ENCODE results near the gene GOLGA8S.
"Not testable (repeated sequence)": the region's sequence is repeated elsewhere in the genome, so short reads cannot be mapped to it uniquely, and the experiment has no call there.

Gene GOLGA8S, protein sequence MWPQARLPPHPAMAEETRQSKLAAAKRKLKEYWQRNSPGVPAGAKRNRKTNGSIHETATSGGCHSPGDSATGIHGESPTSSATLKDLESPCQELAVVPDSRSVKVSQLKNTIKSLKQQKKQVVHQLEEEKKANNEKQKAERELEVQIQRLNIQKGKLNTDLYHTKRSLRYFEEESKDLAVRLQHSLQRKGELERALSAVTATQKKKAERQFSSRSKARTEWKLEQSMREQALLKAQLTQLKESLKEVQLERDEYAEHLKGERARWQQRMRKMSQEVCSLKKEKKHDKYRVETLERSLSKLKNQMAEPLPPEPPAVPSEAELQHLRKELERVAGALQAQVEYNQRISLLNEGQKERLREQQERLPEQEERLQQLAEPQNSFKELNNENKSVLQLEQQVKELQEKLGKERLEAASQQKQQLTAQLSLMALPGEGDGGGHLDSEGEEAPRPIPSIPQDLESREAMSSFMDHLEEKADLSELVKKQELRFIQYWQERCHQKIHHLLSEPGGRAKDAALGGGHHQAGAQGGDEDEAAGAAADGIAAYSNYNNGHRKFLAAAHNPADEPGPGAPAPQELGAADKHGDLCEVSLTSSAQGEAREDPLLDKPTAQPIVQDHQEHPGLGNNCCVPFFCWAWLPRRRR

DNA sequence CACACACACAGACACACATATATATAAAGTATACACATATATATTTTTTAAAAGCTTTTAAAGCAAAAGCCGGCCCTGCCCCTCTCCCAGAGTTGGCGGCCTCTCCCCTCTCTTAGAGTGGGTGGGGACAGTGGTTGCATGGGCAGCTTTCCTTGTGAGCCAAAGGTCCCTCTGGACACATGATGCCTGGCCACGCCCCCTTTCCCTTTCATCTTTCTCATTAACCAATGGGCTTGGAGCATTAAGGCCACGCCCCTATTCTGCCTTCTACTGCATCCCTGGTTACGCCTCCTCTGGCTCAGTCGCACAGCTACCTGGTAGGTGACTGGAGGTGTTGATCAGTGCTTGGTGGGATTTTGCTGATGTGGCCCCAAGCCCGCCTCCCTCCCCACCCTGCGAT lies at the start of gene GOLGA8S:
Gene GOLGA8S, plus strand, starts transcription at position 301 of the 400 bp plus-strand sequence. Its CDS starts 62 bp downstream, at position 363.
- DNase-seq (ENCODE audit: low spot score): not testable (repeated sequence)

DNA sequence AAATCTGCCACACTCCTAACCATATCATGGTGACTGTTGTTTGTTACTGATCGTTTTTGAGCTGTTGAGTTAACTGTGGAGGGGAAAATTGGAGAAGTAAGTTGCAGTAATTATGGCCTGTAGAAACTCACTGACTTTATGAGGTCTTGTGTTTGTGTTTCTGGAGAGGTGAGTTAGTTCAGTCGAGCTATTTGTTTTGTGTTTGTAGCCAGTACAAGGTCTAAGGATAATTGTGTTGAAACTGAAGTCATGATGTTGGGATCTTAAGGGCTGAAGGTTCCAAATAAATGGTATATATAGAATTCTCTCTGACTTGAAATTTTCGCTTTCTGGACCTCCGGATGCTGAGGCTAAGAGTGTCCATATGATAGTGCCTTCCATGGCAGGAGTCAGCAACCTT lies 49.7 kb upstream of the GOLGA8S start:
- DNase-seq (ENCODE audit: low spot score): not testable (repeated sequence)

DNA sequence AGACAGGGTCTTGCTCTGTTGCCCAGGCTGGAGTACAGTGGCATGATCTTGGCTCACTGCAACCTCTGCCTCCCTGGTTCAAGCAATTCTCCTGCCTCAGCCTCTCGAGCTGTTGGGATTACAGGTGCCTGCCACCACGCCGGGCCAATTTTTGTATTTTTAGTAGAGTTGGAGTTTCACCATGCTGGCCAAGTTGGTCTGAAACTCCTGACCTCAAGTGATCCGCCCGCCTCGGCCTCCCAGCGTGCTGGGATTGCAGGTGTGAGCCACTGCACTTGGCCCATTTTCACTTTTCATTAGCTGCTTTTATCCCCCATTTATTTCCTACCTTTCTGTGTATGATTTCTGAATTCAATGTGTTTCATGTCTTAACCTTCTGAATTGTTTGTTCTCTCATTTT lies 48.6 kb upstream of the GOLGA8S start:
- DNase-seq (ENCODE audit: low spot score): not testable (repeated sequence)

DNA sequence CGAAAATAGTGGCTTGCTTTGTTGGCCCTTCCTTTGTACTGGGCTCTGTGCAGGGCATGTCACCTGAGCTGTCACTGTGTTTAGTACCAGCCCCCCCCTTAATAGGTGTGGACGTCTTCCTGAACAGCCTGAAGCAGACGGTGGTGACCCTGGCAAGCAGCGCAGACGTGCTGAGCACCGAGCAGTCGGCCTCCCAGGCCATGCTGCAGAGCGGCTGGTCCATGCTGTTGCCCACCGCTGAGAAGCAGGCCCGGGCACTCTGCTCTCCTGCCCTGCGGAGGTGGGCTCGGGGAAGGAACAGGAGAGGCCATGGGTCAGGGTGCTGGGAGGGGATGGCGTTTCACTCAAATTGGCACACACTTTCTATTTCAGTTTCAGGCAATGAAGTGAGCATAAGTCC lies 43.3 kb upstream of the GOLGA8S start:
- DNase-seq (ENCODE audit: low spot score): not testable (repeated sequence)

DNA sequence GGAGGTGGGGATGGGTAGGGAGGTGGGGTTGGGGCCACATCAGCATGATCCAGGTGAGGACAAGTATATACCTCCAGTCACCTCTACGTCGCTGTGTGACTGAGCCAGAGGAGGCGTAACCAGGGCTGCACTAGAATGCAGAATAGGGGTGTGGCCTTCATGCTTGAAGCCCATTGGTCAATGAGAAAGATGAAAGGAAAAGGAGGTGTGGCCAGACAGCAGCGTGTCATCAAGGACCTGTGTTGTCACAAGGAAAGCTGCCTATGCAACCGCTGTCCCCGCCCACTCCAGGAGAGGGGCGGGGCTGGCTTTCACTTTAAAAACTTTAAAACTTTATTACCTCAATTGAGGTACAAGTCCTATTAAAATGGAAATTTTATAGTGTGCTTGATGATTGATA lies 20.5 kb upstream of the GOLGA8S start, which contains the start of gene GOLGA6L26:
Gene GOLGA6L26, minus strand, starts transcription at position 101 of the 400 bp plus-strand sequence. Its CDS starts 61 bp downstream, at position 40.
- DNase-seq (ENCODE audit: low spot score): not testable (repeated sequence)

DNA sequence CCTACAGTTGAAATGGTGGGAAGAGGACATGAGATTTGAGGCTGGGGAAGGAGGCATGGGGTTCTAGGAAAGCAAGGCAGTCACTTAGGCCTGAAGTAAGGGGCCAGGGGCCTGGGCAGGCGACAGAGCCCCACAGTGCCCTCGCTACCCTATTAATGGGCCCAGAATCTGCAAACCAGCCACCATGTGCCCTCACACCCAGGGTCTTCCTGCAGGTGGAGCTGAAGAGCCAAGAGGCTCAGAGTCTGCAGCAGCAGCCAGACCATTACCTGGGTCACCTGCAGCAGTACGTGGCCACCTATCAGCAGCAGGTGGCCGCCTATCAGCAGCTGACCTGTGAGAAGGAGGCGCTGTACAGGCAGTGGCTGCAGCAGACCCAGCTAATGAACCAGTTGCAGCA lies 8.1 kb downstream of the GOLGA8S start:
- not testable (repeated sequence) for DNase-seq (ENCODE audit: low spot score)

DNA sequence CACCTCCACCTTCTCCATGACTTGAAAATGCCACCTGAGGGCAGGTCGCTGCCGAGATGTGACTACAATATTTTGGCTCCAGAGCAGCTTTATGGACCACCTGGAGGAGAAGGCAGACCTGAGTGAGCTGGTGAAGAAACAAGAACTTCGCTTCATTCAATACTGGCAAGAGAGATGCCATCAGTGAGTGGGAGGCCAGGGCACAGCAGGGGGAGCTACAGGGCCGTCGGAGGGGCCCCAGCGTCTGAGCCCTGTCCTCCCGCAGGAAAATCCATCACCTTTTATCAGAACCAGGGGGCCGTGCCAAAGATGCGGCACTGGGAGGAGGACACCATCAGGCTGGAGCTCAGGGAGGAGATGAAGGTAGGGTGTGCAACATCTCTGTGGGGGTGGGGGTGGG lies 9.7 kb downstream of the GOLGA8S start:
- DNase-seq (ENCODE audit: low spot score): not testable (repeated sequence)

DNA sequence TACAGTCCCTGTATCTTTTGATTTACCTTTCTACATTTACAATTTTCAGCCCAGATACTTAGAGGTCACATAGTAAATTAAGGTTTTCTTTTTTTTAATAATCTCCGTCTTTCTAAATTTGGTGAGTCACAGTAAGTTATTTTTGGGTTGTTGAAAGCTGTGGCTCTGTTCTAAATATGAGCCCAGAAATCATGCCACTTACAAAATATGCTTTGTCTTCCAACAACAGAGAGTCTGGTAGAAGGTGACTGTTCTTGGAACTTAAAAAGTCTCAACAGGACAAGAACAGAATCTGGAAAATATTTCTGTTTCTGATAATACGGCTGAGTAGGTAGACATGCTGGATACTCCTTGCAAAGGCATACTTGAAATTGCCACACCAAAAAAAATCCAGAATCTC lies 16.0 kb downstream of the GOLGA8S start:
- DNase-seq (ENCODE audit: low spot score): no peak

DNA sequence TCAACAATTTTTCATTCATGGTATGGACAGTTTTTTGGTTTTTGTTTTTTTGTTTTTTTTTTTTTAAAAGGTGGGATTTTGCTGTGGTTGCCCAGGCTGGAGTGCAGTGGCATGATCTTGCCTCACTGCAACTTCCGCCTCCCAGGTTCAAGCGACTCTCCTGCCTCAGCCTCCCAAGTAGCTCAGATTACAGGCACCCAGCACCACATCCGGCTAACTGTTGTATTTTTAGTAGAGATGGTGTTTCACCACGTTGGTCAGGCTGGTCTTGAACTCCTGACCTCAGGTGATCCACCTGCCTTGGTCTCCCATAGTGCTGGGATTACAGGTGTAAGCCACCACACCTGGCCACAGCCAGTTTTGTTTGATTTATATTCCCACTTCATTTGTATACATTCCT lies 16.6 kb downstream of the GOLGA8S start:
- DNase-seq (ENCODE audit: low spot score): not testable (repeated sequence)

DNA sequence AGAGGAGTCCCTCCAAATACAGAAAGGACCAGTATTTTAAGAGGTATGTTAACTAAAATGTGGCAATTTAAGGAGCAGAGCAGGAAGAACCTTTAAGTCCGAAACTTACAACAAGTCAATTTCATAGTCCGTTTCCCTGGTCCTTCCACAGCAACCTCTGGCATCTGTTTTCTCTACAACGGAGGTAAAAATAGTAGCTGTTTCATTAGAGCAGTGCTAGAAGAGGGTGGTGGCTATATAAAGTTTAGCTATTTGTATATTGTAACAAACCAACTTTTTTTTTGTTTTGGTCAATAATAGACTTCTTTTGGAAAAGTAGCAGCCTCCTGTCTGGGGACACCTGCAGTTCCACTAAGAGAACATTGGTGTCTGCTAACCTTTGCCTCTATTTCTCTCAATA lies 17.3 kb downstream of the GOLGA8S start:
- DNase-seq (ENCODE audit: low spot score): not testable (repeated sequence)

DNA sequence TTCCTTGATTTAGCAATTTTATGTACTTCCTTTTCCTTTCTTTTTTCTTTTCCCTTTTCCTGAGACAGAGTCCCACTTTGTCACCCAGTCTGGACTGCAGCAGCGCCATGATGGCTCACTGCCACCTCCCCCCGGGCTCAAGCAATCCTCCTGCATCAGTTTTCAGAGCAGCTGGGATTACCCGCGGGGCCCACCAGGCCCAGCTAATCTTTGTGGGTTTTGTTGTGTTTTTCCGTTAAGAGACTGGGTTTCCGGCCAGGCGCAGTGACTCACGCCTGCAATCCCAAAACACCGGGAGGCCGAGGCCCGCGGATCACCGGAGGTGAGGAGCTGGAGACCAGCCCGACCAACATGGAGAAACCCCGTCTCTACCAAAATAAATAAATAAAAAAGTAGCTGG lies 17.7 kb downstream of the GOLGA8S start:
- no peak for DNase-seq (ENCODE audit: low spot score)

DNA sequence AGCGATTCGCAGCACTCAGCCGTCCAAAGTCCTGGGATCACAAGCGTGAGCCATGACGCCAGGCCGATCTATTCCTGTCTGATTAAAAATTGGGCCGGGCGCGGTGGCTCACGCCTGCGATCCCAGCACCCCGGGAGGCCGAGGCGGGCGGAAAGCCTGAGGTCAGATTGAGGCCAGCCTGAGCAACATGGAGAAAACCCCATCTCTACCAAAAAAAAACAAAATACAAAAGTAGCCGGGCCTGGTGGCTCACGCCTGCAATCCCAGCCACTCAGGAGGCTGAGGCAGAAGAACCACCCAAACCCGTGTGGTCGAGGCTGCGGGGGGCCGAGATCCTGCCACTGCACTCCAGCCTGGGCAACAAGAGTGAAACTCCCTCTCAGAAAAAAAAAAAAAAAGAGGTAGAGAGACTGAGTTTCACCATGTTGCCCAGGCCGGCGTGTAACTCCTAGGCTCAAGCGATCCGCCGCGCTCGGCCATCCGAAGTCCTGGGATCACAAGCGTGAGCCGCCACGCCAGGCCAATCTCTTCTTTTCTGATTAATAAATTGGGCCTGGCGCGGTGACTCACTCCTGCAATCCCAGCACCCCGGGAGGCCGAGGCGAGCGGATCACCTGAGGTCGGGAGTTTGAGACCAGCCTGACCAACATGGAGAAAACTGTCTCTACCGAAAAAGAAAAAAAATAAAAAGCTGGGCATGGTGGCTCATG lies 18.5 kb downstream of the GOLGA8S start:
- not testable (repeated sequence) for DNase-seq (ENCODE audit: low spot score)

DNA sequence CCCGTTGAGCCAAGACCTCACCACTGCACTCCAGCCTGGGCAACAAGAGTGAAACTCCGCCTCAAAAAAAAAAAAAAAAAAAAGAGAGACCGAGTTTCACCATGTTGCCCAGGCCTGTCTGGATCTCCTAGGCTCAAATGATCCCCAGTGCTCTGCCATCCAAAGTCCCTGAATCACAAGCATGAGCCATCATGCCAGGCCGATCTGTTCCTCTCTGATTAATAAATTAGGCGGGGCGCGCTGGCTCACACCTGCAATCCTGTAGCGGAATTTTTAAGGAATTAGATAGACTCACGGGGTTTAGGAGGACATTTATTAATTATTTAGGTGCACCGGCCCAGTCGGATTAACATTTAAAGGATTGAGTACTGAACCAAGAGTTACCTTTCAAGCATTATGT lies 19.7 kb downstream of the GOLGA8S start:
- not testable (repeated sequence) for DNase-seq (ENCODE audit: low spot score)

DNA sequence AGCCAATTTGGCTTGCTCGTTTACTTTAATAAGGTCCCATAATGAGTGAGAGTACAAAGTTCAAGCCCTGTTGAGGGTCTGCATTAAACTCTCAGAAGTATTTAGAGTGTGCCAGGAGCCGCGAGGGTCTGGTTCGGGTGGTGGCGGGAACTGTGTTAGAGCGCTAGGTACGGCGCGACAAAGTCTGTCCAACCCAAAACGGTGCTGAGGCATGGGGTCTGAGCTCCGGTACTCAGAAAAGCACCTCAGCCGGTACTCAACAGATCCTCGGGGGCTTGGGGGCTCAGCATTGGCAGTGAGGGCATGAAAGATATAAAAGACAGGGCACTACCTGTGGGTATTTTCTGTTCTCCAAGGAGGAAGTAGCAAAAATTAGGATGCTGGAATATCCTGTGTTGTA lies 24.4 kb downstream of the GOLGA8S start:
- DNase-seq (ENCODE audit: low spot score): not testable (repeated sequence)

DNA sequence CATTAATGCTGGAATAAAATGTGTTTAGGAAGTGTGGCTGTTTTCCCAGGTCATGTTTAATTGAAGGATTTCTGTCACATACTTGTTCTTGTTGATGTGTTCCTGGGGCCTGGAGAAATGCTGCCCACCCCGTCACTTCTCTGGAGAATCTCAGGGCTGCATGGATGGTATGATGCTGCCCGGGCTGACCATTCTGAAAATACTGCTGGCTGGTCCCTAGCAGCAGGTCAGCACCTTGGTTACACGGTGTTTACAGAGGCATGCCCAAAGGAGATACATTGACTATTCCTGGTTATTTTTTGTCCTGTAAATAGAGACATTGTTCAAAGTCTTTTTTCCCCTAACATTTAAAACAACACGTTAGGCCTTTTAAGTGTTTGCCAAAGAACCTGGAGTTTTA lies 26.2 kb downstream of the GOLGA8S start:
- not testable (repeated sequence) for DNase-seq (ENCODE audit: low spot score)

DNA sequence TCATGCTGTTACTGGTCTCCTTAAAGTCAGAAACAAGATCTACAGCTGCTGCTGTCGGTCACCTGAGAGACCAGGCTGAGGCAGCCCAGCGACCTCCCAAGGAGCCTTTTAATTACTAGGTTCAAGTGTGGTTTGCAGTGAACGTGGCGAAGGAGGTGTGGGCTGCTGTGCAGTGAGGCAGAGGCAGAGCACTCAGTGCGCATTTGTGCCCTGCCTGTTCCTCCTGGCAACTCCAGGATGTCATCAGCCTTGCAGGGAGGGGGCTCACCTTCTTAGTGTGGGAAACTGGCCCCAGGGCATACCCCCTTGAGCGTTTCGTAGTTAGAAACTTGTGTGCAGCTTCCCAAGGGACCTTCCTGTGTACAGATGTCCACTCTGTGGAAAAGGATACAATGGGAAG lies 26.6 kb downstream of the GOLGA8S start:
- not testable (repeated sequence) for DNase-seq (ENCODE audit: low spot score)

DNA sequence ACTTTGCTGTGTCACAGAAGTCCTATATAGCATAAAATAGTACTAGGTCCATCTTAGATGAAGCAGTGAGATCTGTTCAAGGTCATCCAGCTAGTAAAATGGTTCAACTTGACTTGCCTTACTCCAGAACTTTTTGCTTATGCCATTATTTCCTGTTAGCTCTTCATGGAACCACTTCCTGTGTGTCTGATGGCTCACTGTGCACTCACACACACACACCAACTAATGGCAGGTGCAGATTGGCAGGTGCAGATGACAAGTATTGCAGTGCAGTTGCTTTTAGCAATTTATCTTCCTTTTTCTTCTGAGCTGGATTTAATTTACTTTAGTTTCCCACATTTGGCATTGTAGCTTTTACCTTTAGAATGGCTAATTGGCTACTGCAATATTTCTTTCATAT lies 29.8 kb downstream of the GOLGA8S start:
- DNase-seq (ENCODE audit: low spot score): no peak

DNA sequence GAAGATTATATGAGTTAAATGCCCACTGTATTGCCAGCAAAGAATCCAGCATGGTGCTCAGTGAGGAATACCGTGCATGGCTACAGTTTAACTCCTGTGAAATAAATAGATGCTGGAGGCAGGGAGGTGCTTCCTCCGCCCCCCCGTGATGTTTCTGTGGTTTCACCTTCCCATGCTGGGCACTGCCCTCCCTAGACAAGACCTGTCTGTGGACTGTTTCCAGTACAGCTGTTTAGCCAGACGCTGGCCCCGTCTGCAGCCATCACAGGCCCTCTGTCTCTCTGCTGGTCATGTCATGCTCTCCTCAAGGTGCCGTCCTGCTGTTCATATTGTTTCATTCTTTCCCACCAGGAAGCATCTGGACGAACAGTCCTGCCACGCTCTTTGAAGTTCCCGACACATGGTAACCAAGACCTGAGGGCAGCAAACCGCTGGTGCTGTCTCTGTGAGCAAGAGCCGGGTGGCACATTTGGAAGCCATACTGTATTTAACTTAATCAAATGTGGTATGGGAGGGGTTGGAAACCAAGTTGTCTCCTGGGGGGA lies 31.4 kb downstream of the GOLGA8S start:
- DNase-seq (ENCODE audit: low spot score): no peak

DNA sequence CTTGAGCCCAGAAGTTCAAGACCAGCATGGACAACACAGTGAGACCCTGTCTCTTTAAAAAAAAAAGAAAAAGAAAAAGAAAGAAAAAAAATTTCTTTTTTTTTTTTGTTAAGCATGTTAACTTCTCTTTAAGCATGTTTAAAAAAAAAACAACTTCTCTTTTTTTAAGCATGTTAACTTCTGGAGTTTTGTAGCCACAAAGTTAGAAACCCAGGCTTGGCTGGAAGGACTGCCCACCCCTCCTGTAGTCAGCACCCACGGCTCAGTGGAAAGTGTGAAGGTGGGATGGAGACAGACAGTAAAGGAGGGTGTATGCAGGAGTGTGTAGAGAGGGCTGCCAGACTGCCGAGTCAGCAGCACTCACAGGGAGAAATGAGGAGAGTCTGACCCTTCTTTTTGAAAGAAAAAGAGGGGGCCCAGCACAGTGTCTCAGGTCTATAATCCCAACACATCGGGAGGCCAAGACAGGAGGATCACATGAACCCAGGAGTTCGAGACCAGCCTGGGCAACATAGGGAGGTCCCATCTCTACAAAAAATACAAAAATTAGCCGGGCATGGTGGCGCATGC lies 33.2 kb downstream of the GOLGA8S start:
- DNase-seq (ENCODE audit: low spot score): no peak

DNA sequence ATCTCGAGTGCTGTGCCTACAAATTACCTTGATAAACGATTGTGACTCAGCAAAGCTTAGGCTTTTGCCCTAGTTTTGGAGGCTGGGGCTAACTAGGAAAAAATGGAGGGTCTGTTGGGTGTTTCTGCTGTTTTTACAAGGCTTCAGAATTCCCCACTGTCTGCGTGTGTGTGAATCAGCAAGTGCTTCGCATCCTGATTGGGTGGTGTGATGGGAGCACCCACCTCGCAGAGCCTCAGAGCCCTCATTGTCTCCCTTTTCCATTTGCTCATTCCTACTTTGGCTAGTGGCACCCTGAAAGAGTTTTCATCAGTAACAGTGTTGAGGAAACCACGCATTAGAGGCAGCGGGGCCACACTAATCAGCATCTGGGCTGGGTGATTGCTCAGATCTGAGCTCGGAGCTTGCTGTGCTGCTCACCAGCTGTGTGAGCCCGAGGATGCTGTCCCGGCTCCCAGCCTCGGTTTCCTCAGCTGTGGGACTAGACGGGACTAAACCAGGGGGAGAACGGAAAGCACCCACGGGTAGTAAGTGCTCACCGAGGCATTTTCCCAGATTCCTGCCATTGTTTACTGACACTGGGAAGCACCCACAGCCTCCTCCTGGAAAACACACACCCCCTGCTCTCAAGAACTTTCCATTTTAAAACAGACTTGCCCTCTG lies 40.6 kb downstream of the GOLGA8S start:
- DNase-seq (ENCODE audit: low spot score): no peak

DNA sequence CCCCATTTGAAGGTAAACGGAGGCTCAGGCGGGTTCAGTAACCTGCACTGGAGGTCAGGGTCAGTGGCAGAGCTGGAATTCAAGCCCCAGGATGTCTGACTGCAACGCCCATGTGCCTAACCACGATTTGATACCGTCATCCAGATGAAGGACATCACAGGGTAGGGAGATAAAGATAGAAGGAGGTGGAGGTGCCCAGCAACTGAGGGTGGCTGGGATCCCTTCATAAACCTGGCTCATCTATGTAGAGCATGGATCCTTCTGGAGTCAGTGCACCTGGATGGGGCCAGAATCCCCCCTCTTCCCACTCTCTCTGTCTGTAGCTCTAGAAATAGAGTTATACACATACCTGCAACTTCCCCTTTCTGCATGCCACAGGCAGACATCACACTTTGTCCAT lies 41.3 kb downstream of the GOLGA8S start:
- no peak for DNase-seq (ENCODE audit: low spot score)
